ENCODE measurements around the gene CRACR2A. TPM values are rescaled to one million over a fixed set of nuclear protein-coding genes. Genes with fewer than 3 reads are reported as not detected.

The CRACR2A gene
- total RNA-seq, 4 donors from 2014 or later: 34.5 to 165 (median 85.8) TPM

- DNase-seq: no peak
- TF ChIP-seq POLR2A (IDR thresholded peaks at IDR 0.05) (no peak), EP300 (IDR thresholded peaks at IDR 0.05; ENCODE audit: low read depth) (no peak), CTCF (IDR thresholded peaks at IDR 0.05) (no peak), POLR2AphosphoS5 (IDR thresholded peaks at IDR 0.05) (no peak)
- intact Hi-C loops (cut with DNase I; ENCODE audit: low total_unique reads) (no loop called here), in situ Hi-C loops (cut with MboI; ENCODE audit: low pct_ligation_motif_present in 1 of 4, low pct_unique_long_range_greater_than_20kb in 1 of 4, low sequenced_read_pairs in 3 of 4) (loop anchor here in 1 of 4 donors (25.0 kb wide), 1 partner anchor 308 kb away; no protein-coding TSS in a partner anchor)
- H3K9me3 ChIP-seq: no peaks in the 10 kb centered on the region
- no peak overlapping the region for H3K27ac ChIP-seq
- no peak overlapping the region for H3K4me3 ChIP-seq
- no peaks in the 10 kb centered on the region for H3K27me3 ChIP-seq
- 84 to 95% methylated on average over 2 to 4 of the region's 4 CpGs for WGBS, 2 donors (ENCODE audit: low coverage in 1 of 2)
- H3K36me3 ChIP-seq: no peaks in the 10 kb centered on the region
- no peaks in the 10 kb centered on the region for H3K4me1 ChIP-seq
Observed at GRCh38 chr12:3645091-3645490, 107.8 kb downstream of the CRACR2A start.

- intact Hi-C loops (cut with DNase I; ENCODE audit: low total_unique reads): no loop called here
- DNase-seq: no peak
- no peak overlapping the region for H3K4me3 ChIP-seq
- no peak overlapping the region for H3K27ac ChIP-seq
- no peaks in the 10 kb centered on the region for H3K36me3 ChIP-seq
- no peaks in the 10 kb centered on the region for H3K9me3 ChIP-seq
- no peak for TF ChIP-seq POLR2AphosphoS5 (IDR thresholded peaks at IDR 0.05)
- no peak for TF ChIP-seq CTCF (IDR thresholded peaks at IDR 0.05)
- no peak for TF ChIP-seq POLR2A (IDR thresholded peaks at IDR 0.05)
- no peak for TF ChIP-seq EP300 (IDR thresholded peaks at IDR 0.05; ENCODE audit: low read depth)
- in situ Hi-C loops (cut with MboI; ENCODE audit: low pct_ligation_motif_present in 1 of 4, low pct_unique_long_range_greater_than_20kb in 1 of 4, low sequenced_read_pairs in 3 of 4): loop anchor here in 1 of 4 donors (25.0 kb wide), 1 partner anchor 307 kb away; no protein-coding TSS in a partner anchor
- 67 to 82% methylated on average over 6 to 8 of the region's 8 CpGs for WGBS, 2 donors (ENCODE audit: low coverage in 1 of 2)
- H3K4me1 ChIP-seq: no peaks in the 10 kb centered on the region
- no peaks in the 10 kb centered on the region for H3K27me3 ChIP-seq
Observed at GRCh38 chr12:3644104-3644503, 108.8 kb downstream of the CRACR2A start.

GRCh38 chr12:3641428-3642018, 111.4 kb downstream of the CRACR2A start:
- no peaks in the 10 kb centered on the region for H3K9me3 ChIP-seq
- no peak for TF ChIP-seq POLR2AphosphoS5 (IDR thresholded peaks at IDR 0.05)
- TF ChIP-seq POLR2A (IDR thresholded peaks at IDR 0.05): no peak
- TF ChIP-seq CTCF (IDR thresholded peaks at IDR 0.05): no peak
- TF ChIP-seq EP300 (IDR thresholded peaks at IDR 0.05; ENCODE audit: low read depth): no peak
- in situ Hi-C loops (cut with MboI; ENCODE audit: low pct_ligation_motif_present in 1 of 4, low pct_unique_long_range_greater_than_20kb in 1 of 4, low sequenced_read_pairs in 3 of 4): loop anchor here in 1 of 4 donors (25.0 kb wide), 1 partner anchor 304 kb away; no protein-coding TSS in a partner anchor
- intact Hi-C loops (cut with DNase I; ENCODE audit: low total_unique reads): no loop called here
- H3K27ac ChIP-seq: no peak overlapping the region
- H3K4me1 ChIP-seq: no peaks in the 10 kb centered on the region
- no peak for DNase-seq
- H3K36me3 ChIP-seq: no peaks in the 10 kb centered on the region
- H3K27me3 ChIP-seq: no peaks in the 10 kb centered on the region
- 79 to 92% methylated on average over 2 to 3 of the region's 3 CpGs for WGBS, 2 donors (ENCODE audit: low coverage in 1 of 2)
- no peak overlapping the region for H3K4me3 ChIP-seq

- no peak overlapping the region for H3K4me3 ChIP-seq
- no peaks in the 10 kb centered on the region for H3K36me3 ChIP-seq
- DNase-seq: no peak
- H3K9me3 ChIP-seq: no peaks in the 10 kb centered on the region
- intact Hi-C loops (cut with DNase I; ENCODE audit: low total_unique reads) (no loop called here), in situ Hi-C loops (cut with MboI; ENCODE audit: low pct_ligation_motif_present in 1 of 4, low pct_unique_long_range_greater_than_20kb in 1 of 4, low sequenced_read_pairs in 3 of 4) (loop anchor here in 1 of 4 donors (25.0 kb wide), 1 partner anchor 299 kb away; no protein-coding TSS in a partner anchor)
- WGBS, 2 donors (ENCODE audit: low coverage in 1 of 2): 82 to 83% methylated on average over 1 to 5 of the region's 5 CpGs
- H3K27me3 ChIP-seq: no peaks in the 10 kb centered on the region
- TF ChIP-seq CTCF (IDR thresholded peaks at IDR 0.05): no peak
- TF ChIP-seq POLR2AphosphoS5 (IDR thresholded peaks at IDR 0.05): no peak
- no peak for TF ChIP-seq EP300 (IDR thresholded peaks at IDR 0.05; ENCODE audit: low read depth)
- TF ChIP-seq POLR2A (IDR thresholded peaks at IDR 0.05): no peak
- H3K27ac ChIP-seq: no peak overlapping the region
- no peaks in the 10 kb centered on the region for H3K4me1 ChIP-seq
Observed at GRCh38 chr12:3636328-3636727, 116.6 kb downstream of the CRACR2A start.

Measured in transverse colon (tissue), 4 donors.